Smooth muscle cell (in vitro differentiated cells): ENCODE data around the gene PGBD5. TPM values are rescaled to one million over a fixed set of nuclear protein-coding genes. Genes with fewer than 3 reads are reported as not detected.

Experiments used
- DNase-seq: peaks from one replicate; lab custom pipeline; 2025; ENCODE audit not compliant: unreplicated experiment; lab: John Stamatoyannopoulos, UW
- H2AFZ ChIP-seq: fragments of 200-600 bp; sonication (generic); 2 replicates; pipeline ENCODE4 v1.6.0; 2016; ENCODE audit warnings: antibody characterized with exemption, low read depth, mild to moderate bottlenecking
- H3F3A ChIP-seq: fragments of 200-600 bp; sonication (generic); 2 replicates; pipeline ENCODE4 v1.6.0; 2017; ENCODE audit warnings: antibody characterized with exemption, low read depth
- H3K27ac ChIP-seq: fragments of 200-600 bp; sonication (generic); 2 replicates; pipeline ENCODE4 v1.5.1; 2016; ENCODE audit warnings: low read depth, mild to moderate bottlenecking
- H3K27me3 ChIP-seq: fragments of 200-600 bp; sonication (generic); 2 replicates; pipeline ENCODE4 v1.6.1; 2016; ENCODE audit warnings: low read depth, mild to moderate bottlenecking
- H3K36me3 ChIP-seq: fragments of 200-600 bp; sonication (generic); 2 replicates; pipeline ENCODE4 v1.5.1; 2016; ENCODE audit warnings: low read depth
- H3K4me1 ChIP-seq: fragments of 200-600 bp; sonication (generic); 2 replicates; pipeline ENCODE4 v1.5.1; 2016; ENCODE audit warnings: low read depth
- H3K4me2 ChIP-seq: fragments of 200-600 bp; sonication (generic); 2 replicates; pipeline ENCODE4 v1.6.0; 2016; ENCODE audit warnings: mild to moderate bottlenecking
- H3K4me3 ChIP-seq: fragments of 200-600 bp; sonication (generic); 2 replicates; pipeline ENCODE4 v1.5.1; 2016; ENCODE audit warnings: mild to moderate bottlenecking
- H3K79me2 ChIP-seq: fragments of 200-600 bp; sonication (generic); 2 replicates; pipeline ENCODE4 v1.6.0; 2016; ENCODE audit warnings: low read depth, mild to moderate bottlenecking
- H3K9ac ChIP-seq: fragments of 200-600 bp; sonication (generic); 2 replicates; pipeline ENCODE4 v1.6.0; 2016; ENCODE audit warnings: low read depth
- H3K9me3 ChIP-seq: fragments of 200-600 bp; sonication (generic); replicated peaks from 2 replicates; pipeline ENCODE4 v1.5.1; 2016; ENCODE audit warnings: low read depth
- H4K20me1 ChIP-seq: fragments of 200-600 bp; sonication (generic); 2 replicates; pipeline ENCODE4 v1.6.0; 2016; ENCODE audit warnings: low read depth
- CTCF ChIP-seq: fragments of 200-600 bp; sonication (generic); IDR thresholded peaks from 2 replicates; pipeline ENCODE4 v1.5.1; 2017; ENCODE audit warnings: borderline replicate concordance, mild to moderate bottlenecking, antibody characterized with exemption; ENCODE audit not compliant: insufficient read depth, poor library complexity, severe bottlenecking
- WGBS: methylation state at CpG from one replicate; pipeline ENCODE4 v1.1.7; 2016; ENCODE audit warnings: low lambda C conversion rate; 5-methylcytosine and 5-hydroxymethylcytosine counted together
- polyA plus RNA-seq: library from polyadenylated mRNA; unstranded; fragments of >200 nt; fragmentation: Nextera tagmentation; extraction: Ambion mirVana; gene quantifications from 2 replicates; pipeline ENCODE4 v1.2.1, GENCODE V29; 2016
- total RNA-seq: library from RNA; depleted of rRNA; stranded (reverse); fragments of >200 nt; gene quantifications from 2 replicates; pipeline ENCODE4 v1.2.3, GENCODE V29; 2014

The PGBD5 gene
- total and polyA plus RNA-seq, 2 experiments from 2014 or later, result 0.83 to 0.94 TPM

GRCh38 chr1:230327892-230328284 lies 98.2 kb downstream of the PGBD5 start:
- H4K20me1 ChIP-seq, result no peaks in the 10 kb centered on the region
- H3K9me3 ChIP-seq, result no peaks in the 10 kb centered on the region
- DNase-seq, result no peak
- H3K4me1 ChIP-seq, result peaks cover 7% of the 10 kb centered on the region
- TF ChIP-seq CTCF, result no peak
- H3K27me3 ChIP-seq, result no peaks in the 10 kb centered on the region
- no peaks in the 10 kb centered on the region for H3K79me2 ChIP-seq
- H3K4me3 ChIP-seq, result no peak overlapping the region
- 51% methylated on average over 9 of the region's 9 CpGs for WGBS
- H3K9ac ChIP-seq, result no peak overlapping the region
- no peaks in the 10 kb centered on the region for H3F3A ChIP-seq
- no peaks in the 10 kb centered on the region for H3K36me3 ChIP-seq
- no peak overlapping the region for H2AFZ ChIP-seq
- peak overlapping the region; percentile 53 for H3K27ac ChIP-seq
- peak overlapping the region; percentile 26 for H3K4me2 ChIP-seq

- H3K4me1 ChIP-seq, result peaks cover under 1% of the 10 kb centered on the region
- H3K27me3 ChIP-seq, result no peaks in the 10 kb centered on the region
- H3K4me3 ChIP-seq, result no peak overlapping the region
- H3F3A ChIP-seq, result no peaks in the 10 kb centered on the region
- TF ChIP-seq CTCF, result no peak
- WGBS, result 91% methylated on average over 28 of the region's 31 CpGs
- no peak overlapping the region for H3K27ac ChIP-seq
- H3K79me2 ChIP-seq, result no peaks in the 10 kb centered on the region
- H3K4me2 ChIP-seq, result peak overlapping the region; percentile 26
- no peaks in the 10 kb centered on the region for H3K36me3 ChIP-seq
- DNase-seq, result no peak
- no peak overlapping the region for H3K9ac ChIP-seq
- H3K9me3 ChIP-seq, result no peaks in the 10 kb centered on the region
- no peaks in the 10 kb centered on the region for H4K20me1 ChIP-seq
- no peak overlapping the region for H2AFZ ChIP-seq
Observed at GRCh38 chr1:230326971-230327891, 98.9 kb downstream of the PGBD5 start.

- no peak for TF ChIP-seq CTCF
- H3K27me3 ChIP-seq, result no peaks in the 10 kb centered on the region
- H3K4me3 ChIP-seq, result no peak overlapping the region
- no peaks in the 10 kb centered on the region for H3K36me3 ChIP-seq
- H3K4me2 ChIP-seq, result no peak overlapping the region
- no peak for DNase-seq
- no peak overlapping the region for H3K9ac ChIP-seq
- WGBS, result 96% methylated on average over 9 of the region's 9 CpGs
- H3K27ac ChIP-seq, result no peak overlapping the region
- no peaks in the 10 kb centered on the region for H3K9me3 ChIP-seq
- H3K79me2 ChIP-seq, result no peaks in the 10 kb centered on the region
- no peaks in the 10 kb centered on the region for H3F3A ChIP-seq
- H2AFZ ChIP-seq, result no peak overlapping the region
- no peaks in the 10 kb centered on the region for H4K20me1 ChIP-seq
- H3K4me1 ChIP-seq, result no peaks in the 10 kb centered on the region
Observed at GRCh38 chr1:230323686-230324085, 102.4 kb downstream of the PGBD5 start.
